ENCODE data around the gene TNXB. TPM values are rescaled to one million over a fixed set of nuclear protein-coding genes. Genes with fewer than 3 reads are reported as not detected.
A peak's percentile ranks its signal among the peaks of the same experiment; 100 is the strongest.

Gene TNXB
- total and polyA plus RNA-seq, 2 donors (not counting 3 experiments of a cell fraction or from before 2014, with no cell fraction given): 0.47 to 2.7 TPM

DNA sequence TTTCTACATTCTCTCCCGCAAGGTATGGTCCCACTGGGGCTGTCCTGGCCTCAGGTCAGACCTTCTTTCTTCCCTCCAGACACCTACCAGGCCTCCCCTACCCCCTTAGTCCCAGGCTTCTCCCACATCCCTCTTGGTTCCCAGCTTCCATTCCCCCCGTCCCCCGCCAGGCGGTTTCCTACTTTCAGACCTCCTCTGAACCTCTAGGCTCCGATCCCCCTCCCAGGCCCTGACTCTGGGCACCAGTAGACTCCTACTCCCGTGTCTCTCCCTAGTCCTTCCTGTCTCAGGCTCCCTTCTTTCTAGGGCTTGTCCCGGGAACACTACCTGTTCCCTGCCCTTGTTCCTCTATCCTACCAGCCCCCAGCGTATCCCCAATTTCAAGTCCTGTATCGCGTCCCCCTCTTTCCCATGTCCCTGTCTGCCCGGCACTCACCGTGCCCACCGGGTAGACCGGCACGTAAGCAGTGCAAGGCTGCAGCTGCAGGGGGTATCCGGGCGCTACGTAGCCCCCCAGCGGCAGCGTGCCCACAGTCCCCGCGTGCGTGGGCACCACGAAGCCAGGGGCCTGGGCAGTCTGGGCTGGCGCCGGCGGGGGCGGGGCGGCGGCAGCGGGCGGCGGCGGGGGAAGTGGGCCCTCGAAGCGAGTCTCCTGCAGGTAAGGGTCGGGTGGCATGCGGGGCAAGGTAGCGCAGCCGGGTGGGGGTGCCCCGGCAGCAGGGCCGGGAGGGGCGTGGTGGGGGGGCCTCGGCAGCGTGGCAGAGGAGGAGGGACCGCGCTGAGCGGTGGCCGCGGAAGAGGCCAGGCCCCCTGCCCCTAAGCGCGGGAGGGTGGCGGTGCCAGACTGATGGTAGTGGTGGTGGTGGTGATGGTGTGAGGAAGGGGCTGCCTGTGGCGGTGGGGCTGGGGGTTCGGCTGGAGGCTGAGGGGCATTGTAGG, 41.1 kb upstream of the TNXB start:
- no peak for FAIRE-seq
- Histone ChIP-seq H4K20me1 (replicated peaks; ENCODE audit: control insufficient read depth, extremely low read depth, insufficient read depth, low read length) (no peaks in the 10 kb centered on the region), H3K9ac (replicated peaks; ENCODE audit: extremely low read depth, insufficient read depth, low read length) (no peak overlapping the region), H3K9me1 (replicated peaks; ENCODE audit: control insufficient read depth, extremely low read depth, insufficient read depth, low read length) (no peaks in the 10 kb centered on the region), H2AFZ (ENCODE audit: low read depth, low read length) (no peak overlapping the region), H3K27me3 (ENCODE audit: control insufficient read depth in 2 of 2, insufficient read depth in 2 of 2, low read length in 2 of 2) (peaks cover 24 to 27% of the 10 kb centered on the region in 2 experiments), H3K4me2 (ENCODE audit: insufficient read depth, low read length) (no peak overlapping the region), H3K36me3 (ENCODE audit: control insufficient read depth in 2 of 2, extremely low read depth in 1 of 2, insufficient read depth in 2 of 2, low read length in 2 of 2) (no peaks in the 10 kb centered on the region), H3K27ac (ENCODE audit: insufficient read depth, low read depth, low read length) (no peak overlapping the region), H3K9me3 (replicated peaks; ENCODE audit: control insufficient read depth, insufficient read depth, low read length) (no peaks in the 10 kb centered on the region), H3K4me1 (ENCODE audit: control insufficient read depth, extremely low read depth, insufficient read depth, low read length) (peaks cover 22% of the 10 kb centered on the region), H3K79me2 (ENCODE audit: control insufficient read depth, insufficient read depth, low read length) (peaks cover 4% of the 10 kb centered on the region), H3K4me3 (replicated peaks in 1 of 3; ENCODE audit: insufficient read depth in 1 of 3, low read depth in 1 of 3, low read length in 3 of 3) (no peak overlapping the region)
- dilution Hi-C loops (cut with MboI; ENCODE audit: extremely low pct_ligation_motif_present, low sequenced_read_pairs) (no loop called here), intact Hi-C loops (cut with micrococcal nuclease) (no loop called here)
- no TSS peak for BruUV-seq (replicated peaks)
- TF ChIP-seq EZH2 (IDR thresholded peaks at IDR 0.05; ENCODE audit: borderline replicate concordance, low read depth, low read length, severe bottlenecking) (peak; percentile 41), POLR2A (IDR thresholded peaks at IDR 0.05; ENCODE audit: low read depth, low read length) (no peak), POLR2AphosphoS5 (IDR thresholded peaks at IDR 0.05; ENCODE audit: insufficient read depth, low read depth, low read length) (no peak), JUN (IDR thresholded peaks at IDR 0.05; ENCODE audit: borderline replicate concordance, insufficient read depth, insufficient read length, low read depth) (no peak), FOS (IDR thresholded peaks at IDR 0.05; ENCODE audit: borderline replicate concordance, insufficient read depth, low read length) (no peak), GATA2 (IDR thresholded peaks at IDR 0.05; ENCODE audit: insufficient read depth, insufficient read length, low read depth, low read length) (no peak), CTCF (IDR thresholded peaks at IDR 0.05; ENCODE audit: extremely low read depth in 1 of 2, insufficient read depth in 1 of 2, low read depth in 1 of 2, low read length in 2 of 2) (no peak)
- CTCF ChIA-PET: interaction anchor here (1.1 kb wide), 1 partner anchor 14 kb away, joined by 3 read pairs; no protein-coding TSS in a partner anchor
- no peak for DNase-seq (ENCODE audit: low read depth, low spot score)
- POLR2A ChIA-PET: no interaction called here

Measured in endothelial cell of umbilical vein (primary cell).